BE2C (cell line): ENCODE data around the gene PIEZO1. TPM values are rescaled to one million over a fixed set of nuclear protein-coding genes. Genes with fewer than 3 reads are reported as not detected.

Experiments
- DNase-seq: peaks from one replicate; pipeline ENCODE4 v3.0.0-alpha.2; 2020
- H3K27me3 ChIP-seq: fragments of 250-450 bp; sonication (Bioruptor Pico); 2 replicates; pipeline ENCODE4 v1.5.1; 2020; ENCODE audit warnings: mild to moderate bottlenecking
- H3K36me3 ChIP-seq: fragments of 250-450 bp; sonication (Bioruptor Pico); 2 replicates; pipeline ENCODE4 v1.5.1; 2020; ENCODE audit warnings: mild to moderate bottlenecking
- H3K4me1 ChIP-seq: fragments of 250-450 bp; sonication (Bioruptor Pico); 2 replicates; pipeline ENCODE4 v1.5.1; 2020
- H3K4me3 ChIP-seq: 2 replicates; pipeline ENCODE4 v1.5.1; 2011; ENCODE audit warnings: low read depth, low read length
- H3K9me3 ChIP-seq: fragments of 250-450 bp; sonication (Bioruptor Pico); 2 replicates; pipeline ENCODE4 v1.5.1; 2020
- polyA plus RNA-seq: library from polyadenylated mRNA; unstranded; fragments of >200 nt; gene quantifications from one replicate; pipeline ENCODE4 v1.2.1, GENCODE V29; 2012; ENCODE audit warnings: low read depth, missing spikeins; ENCODE audit not compliant: insufficient read length, insufficient read depth
- TF ChIP-seq, protein P1 (sequence below): IDR thresholded peaks from 2 replicates; pipeline ENCODE4 v1.5.1; 2012; ENCODE audit warnings: mild to moderate bottlenecking, low read depth, low read length

The PIEZO1 gene, protein sequence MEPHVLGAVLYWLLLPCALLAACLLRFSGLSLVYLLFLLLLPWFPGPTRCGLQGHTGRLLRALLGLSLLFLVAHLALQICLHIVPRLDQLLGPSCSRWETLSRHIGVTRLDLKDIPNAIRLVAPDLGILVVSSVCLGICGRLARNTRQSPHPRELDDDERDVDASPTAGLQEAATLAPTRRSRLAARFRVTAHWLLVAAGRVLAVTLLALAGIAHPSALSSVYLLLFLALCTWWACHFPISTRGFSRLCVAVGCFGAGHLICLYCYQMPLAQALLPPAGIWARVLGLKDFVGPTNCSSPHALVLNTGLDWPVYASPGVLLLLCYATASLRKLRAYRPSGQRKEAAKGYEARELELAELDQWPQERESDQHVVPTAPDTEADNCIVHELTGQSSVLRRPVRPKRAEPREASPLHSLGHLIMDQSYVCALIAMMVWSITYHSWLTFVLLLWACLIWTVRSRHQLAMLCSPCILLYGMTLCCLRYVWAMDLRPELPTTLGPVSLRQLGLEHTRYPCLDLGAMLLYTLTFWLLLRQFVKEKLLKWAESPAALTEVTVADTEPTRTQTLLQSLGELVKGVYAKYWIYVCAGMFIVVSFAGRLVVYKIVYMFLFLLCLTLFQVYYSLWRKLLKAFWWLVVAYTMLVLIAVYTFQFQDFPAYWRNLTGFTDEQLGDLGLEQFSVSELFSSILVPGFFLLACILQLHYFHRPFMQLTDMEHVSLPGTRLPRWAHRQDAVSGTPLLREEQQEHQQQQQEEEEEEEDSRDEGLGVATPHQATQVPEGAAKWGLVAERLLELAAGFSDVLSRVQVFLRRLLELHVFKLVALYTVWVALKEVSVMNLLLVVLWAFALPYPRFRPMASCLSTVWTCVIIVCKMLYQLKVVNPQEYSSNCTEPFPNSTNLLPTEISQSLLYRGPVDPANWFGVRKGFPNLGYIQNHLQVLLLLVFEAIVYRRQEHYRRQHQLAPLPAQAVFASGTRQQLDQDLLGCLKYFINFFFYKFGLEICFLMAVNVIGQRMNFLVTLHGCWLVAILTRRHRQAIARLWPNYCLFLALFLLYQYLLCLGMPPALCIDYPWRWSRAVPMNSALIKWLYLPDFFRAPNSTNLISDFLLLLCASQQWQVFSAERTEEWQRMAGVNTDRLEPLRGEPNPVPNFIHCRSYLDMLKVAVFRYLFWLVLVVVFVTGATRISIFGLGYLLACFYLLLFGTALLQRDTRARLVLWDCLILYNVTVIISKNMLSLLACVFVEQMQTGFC (N-terminal part only)
- 21.7 TPM for polyA plus RNA-seq

DNA sequence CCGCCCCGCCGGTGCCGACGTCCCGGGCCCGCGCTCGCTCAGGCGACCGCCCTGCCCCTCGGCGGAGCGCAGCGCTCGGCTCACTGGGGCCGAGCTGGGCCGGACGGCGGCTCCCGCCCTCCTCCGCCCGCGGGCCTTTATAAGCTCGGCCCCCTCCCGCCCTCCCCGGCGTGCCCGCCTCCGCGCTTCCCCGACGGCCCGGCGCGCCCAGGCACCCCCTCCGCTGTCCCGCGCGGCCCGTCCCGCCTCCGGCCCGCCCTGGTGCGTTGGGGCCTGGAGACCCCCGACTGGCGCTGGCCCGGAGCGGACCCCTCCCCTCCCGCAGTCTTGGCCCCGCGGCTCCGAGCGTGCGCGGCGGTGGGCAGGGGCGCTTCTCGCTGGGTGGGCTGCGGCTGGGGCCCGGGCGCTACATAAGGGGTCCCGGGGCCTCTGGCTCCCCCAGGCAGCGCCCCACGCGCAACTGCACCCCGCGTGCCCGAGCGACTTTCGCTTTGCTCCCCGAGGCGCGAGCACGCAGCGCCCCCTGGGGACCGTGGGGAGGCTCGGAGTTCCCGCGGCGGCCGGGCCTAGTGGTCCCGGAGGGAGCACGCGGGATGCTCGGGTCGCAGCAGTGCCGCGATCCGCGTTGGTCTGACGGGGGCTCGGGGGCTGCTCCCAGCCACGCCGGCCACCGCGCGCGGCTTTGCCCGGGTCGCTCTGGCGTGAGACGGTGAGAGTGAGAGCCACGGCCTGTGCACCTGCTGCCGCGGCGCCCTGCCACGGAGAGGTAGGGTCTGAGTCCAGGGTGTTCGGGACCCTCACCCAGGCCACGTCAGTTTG, at the start of gene PIEZO1:
TSS of gene PIEZO1 (minus strand) at position 115 of the 819 bp plus-strand sequence. CDS start 256 bp downstream, outside the sequence.
- Histone ChIP-seq H3K36me3 (no peaks in the 10 kb centered on the region), H3K27me3 (peaks cover 40% of the 10 kb centered on the region), H3K4me3 (peak within 1 kb of the TSS; percentile 50), H3K4me1 (no peaks in the 10 kb centered on the region), H3K9me3 (no peaks in the 10 kb centered on the region)
- peak; percentile 75 for DNase-seq
- TF ChIP-seq, protein P1, sequence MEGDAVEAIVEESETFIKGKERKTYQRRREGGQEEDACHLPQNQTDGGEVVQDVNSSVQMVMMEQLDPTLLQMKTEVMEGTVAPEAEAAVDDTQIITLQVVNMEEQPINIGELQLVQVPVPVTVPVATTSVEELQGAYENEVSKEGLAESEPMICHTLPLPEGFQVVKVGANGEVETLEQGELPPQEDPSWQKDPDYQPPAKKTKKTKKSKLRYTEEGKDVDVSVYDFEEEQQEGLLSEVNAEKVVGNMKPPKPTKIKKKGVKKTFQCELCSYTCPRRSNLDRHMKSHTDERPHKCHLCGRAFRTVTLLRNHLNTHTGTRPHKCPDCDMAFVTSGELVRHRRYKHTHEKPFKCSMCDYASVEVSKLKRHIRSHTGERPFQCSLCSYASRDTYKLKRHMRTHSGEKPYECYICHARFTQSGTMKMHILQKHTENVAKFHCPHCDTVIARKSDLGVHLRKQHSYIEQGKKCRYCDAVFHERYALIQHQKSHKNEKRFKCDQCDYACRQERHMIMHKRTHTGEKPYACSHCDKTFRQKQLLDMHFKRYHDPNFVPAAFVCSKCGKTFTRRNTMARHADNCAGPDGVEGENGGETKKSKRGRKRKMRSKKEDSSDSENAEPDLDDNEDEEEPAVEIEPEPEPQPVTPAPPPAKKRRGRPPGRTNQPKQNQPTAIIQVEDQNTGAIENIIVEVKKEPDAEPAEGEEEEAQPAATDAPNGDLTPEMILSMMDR = peak; percentile 62

DNA sequence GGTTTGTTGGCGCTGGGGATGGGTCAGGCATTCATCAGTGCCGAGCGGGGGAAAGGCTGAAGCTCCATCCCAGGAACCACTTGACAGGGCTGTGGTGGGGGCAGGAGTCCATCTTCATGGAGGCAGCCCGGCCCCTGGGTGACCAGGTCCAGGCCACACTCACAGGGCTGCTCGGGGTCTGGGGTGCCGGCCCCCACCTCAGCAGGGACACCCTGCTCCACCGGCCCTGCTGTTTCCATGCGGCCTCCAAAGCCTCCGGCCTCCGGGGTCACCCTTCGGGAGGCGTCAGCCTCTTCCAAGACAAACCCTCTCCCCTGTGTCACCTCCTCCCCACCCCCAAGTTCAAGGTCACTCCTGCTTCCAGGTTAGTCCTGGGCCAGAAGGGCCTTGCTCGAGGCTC, 49.6 kb upstream of the PIEZO1 start:
- no peak for DNase-seq
- H3K4me1 ChIP-seq = no peaks in the 10 kb centered on the region

GRCh38 chr16:88833086-88833485, 48.1 kb upstream of the PIEZO1 start:
- TF ChIP-seq, protein P1 = no peak
- DNase-seq = no peak
- H3K4me3 ChIP-seq = no peak overlapping the region
- no peaks in the 10 kb centered on the region for H3K4me1 ChIP-seq
- no peaks in the 10 kb centered on the region for H3K9me3 ChIP-seq
- no peaks in the 10 kb centered on the region for H3K36me3 ChIP-seq
- H3K27me3 ChIP-seq = no peaks in the 10 kb centered on the region

More for the DNA sequence above, 49.6 kb upstream of the PIEZO1 start:
- TF ChIP-seq, protein P1 = no peak
- Histone ChIP-seq H3K4me3 (no peak overlapping the region), H3K27me3 (no peaks in the 10 kb centered on the region), H3K9me3 (no peaks in the 10 kb centered on the region), H3K36me3 (no peaks in the 10 kb centered on the region)

DNA sequence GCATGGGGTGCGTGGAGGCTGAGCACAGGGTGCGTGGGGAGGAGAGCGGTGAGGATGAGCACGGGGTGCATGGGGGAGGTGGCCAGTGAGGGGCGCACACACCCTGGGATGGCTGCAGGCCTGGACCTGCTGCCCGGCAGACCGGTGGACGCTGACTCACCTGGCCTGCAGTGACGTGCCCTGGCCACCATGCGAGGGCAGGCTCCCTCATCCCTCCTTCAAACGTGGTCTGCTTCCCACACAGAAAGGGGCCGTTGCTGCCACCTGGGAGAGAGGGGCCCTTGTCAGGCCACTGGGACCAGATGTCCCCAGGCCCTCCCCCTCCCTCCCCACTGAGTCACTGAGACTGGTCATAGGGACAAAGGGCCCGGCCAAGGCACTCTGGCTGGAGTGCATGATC, 46.8 kb upstream of the PIEZO1 start:
- H3K9me3 ChIP-seq = no peaks in the 10 kb centered on the region
- H3K36me3 ChIP-seq = no peaks in the 10 kb centered on the region
- no peak for DNase-seq
- H3K4me1 ChIP-seq = no peaks in the 10 kb centered on the region
- H3K27me3 ChIP-seq = no peaks in the 10 kb centered on the region
- TF ChIP-seq, protein P1 = no peak
- H3K4me3 ChIP-seq = no peak overlapping the region

DNA sequence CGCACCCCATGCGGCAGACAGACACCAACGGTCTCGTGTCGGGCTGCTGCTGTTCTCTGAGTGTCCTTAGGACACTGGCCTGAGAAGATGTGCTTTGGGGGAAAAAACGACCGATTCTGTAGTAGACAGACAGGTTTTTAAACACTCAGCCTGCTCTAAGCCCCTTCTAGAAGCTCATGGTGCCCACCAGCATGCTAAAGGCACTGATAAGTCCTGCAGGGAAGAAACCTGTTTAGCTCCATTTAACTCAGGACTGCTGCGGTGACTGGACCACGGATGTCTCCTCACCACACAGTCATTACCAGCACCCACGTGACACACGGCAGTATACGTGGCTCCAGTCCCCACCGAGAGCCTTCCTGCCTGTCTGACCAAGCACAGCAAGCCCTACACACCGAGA, 45.8 kb upstream of the PIEZO1 start:
- TF ChIP-seq, protein P1 = no peak
- H3K4me1 ChIP-seq = no peaks in the 10 kb centered on the region
- no peak overlapping the region for H3K4me3 ChIP-seq
- H3K36me3 ChIP-seq = no peaks in the 10 kb centered on the region
- no peak for DNase-seq
- no peaks in the 10 kb centered on the region for H3K27me3 ChIP-seq
- no peaks in the 10 kb centered on the region for H3K9me3 ChIP-seq
